HCT116 (cell line): ENCODE measurements around the gene C17orf100.
"Not testable (repeated sequence)": the region's sequence is repeated elsewhere in the genome, so short reads cannot be mapped to it uniquely, and the experiment has no call there.

ENCODE experiments used
- ELF1 ChIP-seq: IDR thresholded peaks from 2 replicates; pipeline ENCODE4 v1.6.1; 2012; ENCODE audit warnings: low read depth, borderline replicate concordance
- EZH2 ChIP-seq: fragments of 200-600 bp; sonication (generic); IDR thresholded peaks from 2 replicates; pipeline ENCODE4 v1.6.1; 2017; ENCODE audit warnings: antibody characterized with exemption, mixed run types
- EZH2phosphoT487 ChIP-seq: fragments of 200-600 bp; IDR thresholded peaks from 2 replicates; pipeline ENCODE4 v1.6.1; 2018; ENCODE audit warnings: antibody characterized with exemption, borderline replicate concordance
- JUND ChIP-seq: IDR thresholded peaks from 2 replicates; pipeline ENCODE4 v1.6.1; 2012
- POLR2A ChIP-seq: IDR thresholded peaks from 2 replicates; pipeline ENCODE4 v1.7.0; 2011; ENCODE audit warnings: borderline replicate concordance; ENCODE audit not compliant: insufficient read depth, insufficient read length; ENCODE audit errors: extremely low read depth
- REST ChIP-seq: IDR thresholded peaks from 2 replicates; pipeline ENCODE4 v1.6.1; 2012; ENCODE audit warnings: low read depth
- TCF7L2 ChIP-seq: IDR thresholded peaks from 2 replicates; pipeline ENCODE4 v1.7.0; 2011; ENCODE audit warnings: borderline replicate concordance, inconsistent platforms; ENCODE audit not compliant: insufficient read depth, insufficient read length; ENCODE audit errors: extremely low read depth
- ZNF274 ChIP-seq: fragments of 200-500 bp; sonication (Bioruptor generic); IDR thresholded peaks from 2 replicates; pipeline ENCODE4 v1.6.1; 2014; ENCODE audit warnings: mild to moderate bottlenecking, low read depth, low read length, inconsistent platforms
- TF ChIP-seq, protein P1 (sequence below), 3 experiments: fragments of 200-600 bp in 1 of 3; sonication (generic) in 1 of 3; IDR thresholded peaks in 2 of 3; conservative IDR thresholded peaks in 1 of 3; 2 replicates each; pipeline ENCODE4 v1.5.1; 2012 to 2017; ENCODE audit warnings: low read depth in 2 of 3, low read length in 2 of 3, antibody characterized with exemption in 1 of 3, borderline replicate concordance in 1 of 3, control low read depth in 1 of 3, mild to moderate bottlenecking in 1 of 3, mixed read lengths in 1 of 3, mixed run types in 1 of 3, moderate library complexity in 1 of 3; ENCODE audit not compliant: insufficient read depth in 1 of 3

DNA sequence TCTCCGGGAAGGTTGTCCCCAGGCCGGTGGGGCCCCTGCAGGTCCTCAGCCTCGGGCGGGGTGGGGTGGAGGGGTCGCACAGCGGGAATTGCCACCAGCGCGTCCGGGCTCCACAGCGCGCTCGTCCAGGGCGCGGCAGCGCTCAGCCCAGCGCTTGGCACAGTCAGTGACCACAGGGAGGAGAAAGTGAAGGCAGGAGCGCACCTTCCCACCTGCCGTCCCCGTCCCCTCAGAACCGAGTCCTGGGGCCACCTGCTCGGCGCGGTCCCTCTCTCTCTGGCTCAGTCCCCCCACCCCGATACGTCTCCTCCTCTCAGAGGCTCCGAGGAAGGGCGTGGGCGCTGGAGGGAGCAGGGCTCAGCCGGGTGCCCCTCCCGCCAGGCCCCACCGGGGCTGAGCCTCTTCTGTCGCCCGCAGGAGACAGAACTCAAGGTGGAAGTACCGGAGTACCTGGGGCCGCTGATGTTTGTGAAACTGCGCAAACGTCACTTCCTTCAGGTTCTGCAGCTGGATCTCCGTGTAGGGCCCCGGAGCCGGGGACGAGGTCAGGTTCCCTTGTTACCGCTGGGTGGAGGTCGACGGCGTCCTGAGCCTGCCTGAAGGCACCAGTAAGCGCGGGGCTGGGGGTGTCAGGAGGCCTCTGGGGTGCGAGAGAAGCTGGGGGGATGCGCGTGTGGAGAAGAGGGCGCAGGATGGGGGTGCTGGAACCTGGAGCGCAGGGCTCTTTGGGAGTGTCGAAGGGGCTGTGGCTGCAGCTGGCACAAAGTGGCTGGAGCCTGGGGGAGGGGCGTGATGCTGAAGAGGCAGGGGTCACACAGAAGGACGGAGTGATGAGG lies 5.5 kb downstream of the C17orf100 start:
- TF ChIP-seq EZH2, JUND, POLR2A, EZH2phosphoT487, ZNF274, TCF7L2, ELF1, REST: not testable (repeated sequence)
- TF ChIP-seq, protein P1, sequence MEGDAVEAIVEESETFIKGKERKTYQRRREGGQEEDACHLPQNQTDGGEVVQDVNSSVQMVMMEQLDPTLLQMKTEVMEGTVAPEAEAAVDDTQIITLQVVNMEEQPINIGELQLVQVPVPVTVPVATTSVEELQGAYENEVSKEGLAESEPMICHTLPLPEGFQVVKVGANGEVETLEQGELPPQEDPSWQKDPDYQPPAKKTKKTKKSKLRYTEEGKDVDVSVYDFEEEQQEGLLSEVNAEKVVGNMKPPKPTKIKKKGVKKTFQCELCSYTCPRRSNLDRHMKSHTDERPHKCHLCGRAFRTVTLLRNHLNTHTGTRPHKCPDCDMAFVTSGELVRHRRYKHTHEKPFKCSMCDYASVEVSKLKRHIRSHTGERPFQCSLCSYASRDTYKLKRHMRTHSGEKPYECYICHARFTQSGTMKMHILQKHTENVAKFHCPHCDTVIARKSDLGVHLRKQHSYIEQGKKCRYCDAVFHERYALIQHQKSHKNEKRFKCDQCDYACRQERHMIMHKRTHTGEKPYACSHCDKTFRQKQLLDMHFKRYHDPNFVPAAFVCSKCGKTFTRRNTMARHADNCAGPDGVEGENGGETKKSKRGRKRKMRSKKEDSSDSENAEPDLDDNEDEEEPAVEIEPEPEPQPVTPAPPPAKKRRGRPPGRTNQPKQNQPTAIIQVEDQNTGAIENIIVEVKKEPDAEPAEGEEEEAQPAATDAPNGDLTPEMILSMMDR (IDR thresholded peaks at IDR 0.05 in 2 of 3, conservative IDR thresholded peaks at IDR 0.05 in 1 of 3; ENCODE audit: borderline replicate concordance in 1 of 3, insufficient read depth in 1 of 3, low read depth in 2 of 3, low read length in 2 of 3): not testable (repeated sequence)
